ENCODE results near the gene ZNF774. TPM values are rescaled to one million over a fixed set of nuclear protein-coding genes. Genes with fewer than 3 reads are reported as not detected.
"Not testable (repeated sequence)": the region's sequence is repeated elsewhere in the genome, so short reads cannot be mapped to it uniquely, and the experiment has no call there.

Gene ZNF774
- total and polyA plus RNA-seq, 9 donors, result 1.1 to 2.4 (median 2.3) TPM

GRCh38 chr15:90340345-90340744, 11.7 kb upstream of the ZNF774 start:
- H3K27me3 ChIP-seq (ENCODE audit: control insufficient read depth, insufficient read depth, low read length), result no peaks in the 10 kb centered on the region
- H3K4me1 ChIP-seq (ENCODE audit: control insufficient read depth, insufficient read depth, low read length), result peaks cover 2% of the 10 kb centered on the region
- DNase-seq, result no peak
- H3K9me3 ChIP-seq (replicated peaks; ENCODE audit: control insufficient read depth, low read depth, low read length), result no peaks in the 10 kb centered on the region
- no peak overlapping the region for H3K4me3 ChIP-seq (ENCODE audit: low read length)
- H3K27ac ChIP-seq (ENCODE audit: low read length), result no peak overlapping the region
- H3K36me3 ChIP-seq (ENCODE audit: control insufficient read depth, insufficient read depth, low read length), result no peaks in the 10 kb centered on the region
- 39% methylated on average over 5 of the region's 6 CpGs for WGBS (ENCODE audit: insufficient coverage)

GRCh38 chr15:90343302-90343790, 8.7 kb upstream of the ZNF774 start:
- no peaks in the 10 kb centered on the region for H3K36me3 ChIP-seq (ENCODE audit: control insufficient read depth, insufficient read depth, low read length)
- no peaks in the 10 kb centered on the region for H3K27me3 ChIP-seq (ENCODE audit: control insufficient read depth, insufficient read depth, low read length)
- H3K4me1 ChIP-seq (ENCODE audit: control insufficient read depth, insufficient read depth, low read length), result peaks cover 2% of the 10 kb centered on the region
- DNase-seq, result no peak
- H3K9me3 ChIP-seq (replicated peaks; ENCODE audit: control insufficient read depth, low read depth, low read length), result no peaks in the 10 kb centered on the region
- 88% methylated on average over 5 of the region's 5 CpGs for WGBS (ENCODE audit: insufficient coverage)
- no peak overlapping the region for H3K27ac ChIP-seq (ENCODE audit: low read length)
- no peak overlapping the region for H3K4me3 ChIP-seq (ENCODE audit: low read length)

- H3K4me3 ChIP-seq (ENCODE audit: low read length), result no peak overlapping the region
- no peak for DNase-seq
- H3K27me3 ChIP-seq (ENCODE audit: control insufficient read depth, insufficient read depth, low read length), result no peaks in the 10 kb centered on the region
- no peak overlapping the region for H3K27ac ChIP-seq (ENCODE audit: low read length)
- peaks cover 2% of the 10 kb centered on the region for H3K4me1 ChIP-seq (ENCODE audit: control insufficient read depth, insufficient read depth, low read length)
- no peaks in the 10 kb centered on the region for H3K9me3 ChIP-seq (replicated peaks; ENCODE audit: control insufficient read depth, low read depth, low read length)
- H3K36me3 ChIP-seq (ENCODE audit: control insufficient read depth, insufficient read depth, low read length), result no peaks in the 10 kb centered on the region
- no CpG with 5 or more reads among the region's 1 CpG for WGBS (ENCODE audit: insufficient coverage)
Observed at GRCh38 chr15:90344662-90345061, 7.4 kb upstream of the ZNF774 start.

GRCh38 chr15:90345857-90346256, 6.2 kb upstream of the ZNF774 start:
- Histone ChIP-seq H3K9me3 (replicated peaks; ENCODE audit: control insufficient read depth, low read depth, low read length) (no peaks in the 10 kb centered on the region), H3K27me3 (ENCODE audit: control insufficient read depth, insufficient read depth, low read length) (no peaks in the 10 kb centered on the region), H3K4me3 (ENCODE audit: low read length) (no peak overlapping the region), H3K27ac (ENCODE audit: low read length) (no peak overlapping the region), H3K4me1 (ENCODE audit: control insufficient read depth, insufficient read depth, low read length) (peaks cover 2% of the 10 kb centered on the region), H3K36me3 (ENCODE audit: control insufficient read depth, insufficient read depth, low read length) (no peaks in the 10 kb centered on the region)
- WGBS (ENCODE audit: insufficient coverage), result 0% methylated on average over 2 of the region's 2 CpGs
- peak; percentile 56 for DNase-seq

GRCh38 chr15:90347431-90348065, 4.5 kb upstream of the ZNF774 start:
- H3K9me3 ChIP-seq (replicated peaks; ENCODE audit: control insufficient read depth, low read depth, low read length); H3K4me3 ChIP-seq (ENCODE audit: low read length); H3K36me3 ChIP-seq (ENCODE audit: control insufficient read depth, insufficient read depth, low read length); H3K4me1 ChIP-seq (ENCODE audit: control insufficient read depth, insufficient read depth, low read length); DNase-seq; H3K27ac ChIP-seq (ENCODE audit: low read length); H3K27me3 ChIP-seq (ENCODE audit: control insufficient read depth, insufficient read depth, low read length): not testable (repeated sequence)
- no CpG with 5 or more reads among the region's 1 CpG for WGBS (ENCODE audit: insufficient coverage)

- Histone ChIP-seq H3K4me3 (ENCODE audit: low read length) (no peak overlapping the region), H3K4me1 (ENCODE audit: control insufficient read depth, insufficient read depth, low read length) (peaks cover 12% of the 10 kb centered on the region), H3K27ac (ENCODE audit: low read length) (no peak overlapping the region), H3K27me3 (ENCODE audit: control insufficient read depth, insufficient read depth, low read length) (peaks cover 4% of the 10 kb centered on the region), H3K9me3 (replicated peaks; ENCODE audit: control insufficient read depth, low read depth, low read length) (no peaks in the 10 kb centered on the region), H3K36me3 (ENCODE audit: control insufficient read depth, insufficient read depth, low read length) (no peaks in the 10 kb centered on the region)
- 51% methylated on average over 3 of the region's 6 CpGs for WGBS (ENCODE audit: insufficient coverage)
- no peak for DNase-seq
Observed at GRCh38 chr15:90348456-90348855, 3.6 kb upstream of the ZNF774 start.

GRCh38 chr15:90349072-90349471, 3.0 kb upstream of the ZNF774 start:
- no peaks in the 10 kb centered on the region for H3K9me3 ChIP-seq (replicated peaks; ENCODE audit: control insufficient read depth, low read depth, low read length)

GRCh38 chr15:90349821-90350220, 2.3 kb upstream of the ZNF774 start:
- Histone ChIP-seq H3K27me3 (ENCODE audit: control insufficient read depth, insufficient read depth, low read length) (peaks cover 4% of the 10 kb centered on the region), H3K4me3 (ENCODE audit: low read length) (no peak overlapping the region), H3K9me3 (replicated peaks; ENCODE audit: control insufficient read depth, low read depth, low read length) (no peaks in the 10 kb centered on the region), H3K4me1 (ENCODE audit: control insufficient read depth, insufficient read depth, low read length) (peaks cover 10% of the 10 kb centered on the region), H3K27ac (ENCODE audit: low read length) (no peak overlapping the region), H3K36me3 (ENCODE audit: control insufficient read depth, insufficient read depth, low read length) (peaks cover 3% of the 10 kb centered on the region)
- DNase-seq, result no peak
- 82% methylated on average over 5 of the region's 9 CpGs for WGBS (ENCODE audit: insufficient coverage)

More at GRCh38 chr15:90349072-90349471, 3.0 kb upstream of the ZNF774 start:
- Histone ChIP-seq H3K4me3 (ENCODE audit: low read length) (no peak overlapping the region), H3K36me3 (ENCODE audit: control insufficient read depth, insufficient read depth, low read length) (no peaks in the 10 kb centered on the region), H3K27ac (ENCODE audit: low read length) (no peak overlapping the region), H3K4me1 (ENCODE audit: control insufficient read depth, insufficient read depth, low read length) (peaks cover 10% of the 10 kb centered on the region), H3K27me3 (ENCODE audit: control insufficient read depth, insufficient read depth, low read length) (peaks cover 4% of the 10 kb centered on the region)
- 91% methylated on average over 19 of the region's 21 CpGs for WGBS (ENCODE audit: insufficient coverage)
- DNase-seq, result no peak

GRCh38 chr15:90351479-90352106, 491 bp upstream of the ZNF774 start:
- Histone ChIP-seq H3K36me3 (ENCODE audit: control insufficient read depth, insufficient read depth, low read length) (peaks cover 3% of the 10 kb centered on the region), H3K4me3 (ENCODE audit: low read length) (peak overlapping the region; percentile 83), H3K27me3 (ENCODE audit: control insufficient read depth, insufficient read depth, low read length) (peaks cover 4% of the 10 kb centered on the region), H3K9me3 (replicated peaks; ENCODE audit: control insufficient read depth, low read depth, low read length) (no peaks in the 10 kb centered on the region), H3K4me1 (ENCODE audit: control insufficient read depth, insufficient read depth, low read length) (peaks cover 10% of the 10 kb centered on the region), H3K27ac (ENCODE audit: low read length) (no peak overlapping the region)
- 21% methylated on average over 25 of the region's 25 CpGs for WGBS (ENCODE audit: insufficient coverage)
- peak; percentile 24 for DNase-seq

- peaks cover 3% of the 10 kb centered on the region for H3K36me3 ChIP-seq (ENCODE audit: control insufficient read depth, insufficient read depth, low read length)
- H3K4me1 ChIP-seq (ENCODE audit: control insufficient read depth, insufficient read depth, low read length), result peaks cover 10% of the 10 kb centered on the region
- no CpG with 5 or more reads among the region's 2 CpGs for WGBS (ENCODE audit: insufficient coverage)
- DNase-seq, result no peak
- H3K4me3 ChIP-seq (ENCODE audit: low read length), result no peak overlapping the region
- H3K27me3 ChIP-seq (ENCODE audit: control insufficient read depth, insufficient read depth, low read length), result peaks cover 4% of the 10 kb centered on the region
- no peaks in the 10 kb centered on the region for H3K9me3 ChIP-seq (replicated peaks; ENCODE audit: control insufficient read depth, low read depth, low read length)
- no peak overlapping the region for H3K27ac ChIP-seq (ENCODE audit: low read length)
Observed at GRCh38 chr15:90354986-90355385, 2.9 kb downstream of the ZNF774 start.

Measured in muscle of leg (tissue), 11 donors.